H9 (cell line): ENCODE data around the gene MALRD1. TPM values are rescaled to one million over a fixed set of nuclear protein-coding genes. Genes with fewer than 3 reads are reported as not detected.

ENCODE experiments used
- DNase-seq: peaks from one replicate; pipeline ENCODE4 v3.0.0-alpha.2; 2017
- H2AFZ ChIP-seq: one replicate; pipeline ENCODE4 v1.6.1; 2013; ENCODE audit warnings: mild to moderate bottlenecking, low read length, control low read depth, moderate library complexity
- H2AK5ac ChIP-seq: 2 replicates; pipeline ENCODE4 v1.6.1; 2013; ENCODE audit warnings: low read length, control low read depth, mixed read lengths; ENCODE audit not compliant: insufficient read length
- H2BK120ac ChIP-seq: one replicate; pipeline ENCODE4 v1.6.1; 2013; ENCODE audit warnings: low read depth, mild to moderate bottlenecking, low read length, control low read depth, inconsistent platforms; ENCODE audit not compliant: poor library complexity, severe bottlenecking
- H2BK12ac ChIP-seq: 2 replicates; pipeline ENCODE4 v1.6.1; 2013; ENCODE audit warnings: low read length, control low read depth, mixed read lengths, low read depth; ENCODE audit not compliant: insufficient read length
- H2BK15ac ChIP-seq: 2 replicates; pipeline ENCODE4 v1.6.1; 2013; ENCODE audit warnings: low read depth, low read length, control low read depth
- H2BK20ac ChIP-seq: one replicate; pipeline ENCODE4 v1.6.1; 2013; ENCODE audit warnings: low read depth, mild to moderate bottlenecking, low read length, control low read depth, inconsistent platforms; ENCODE audit not compliant: poor library complexity, severe bottlenecking
- H2BK5ac ChIP-seq: 2 replicates; pipeline ENCODE4 v1.6.1; 2013; ENCODE audit warnings: low read length, control low read depth, mixed read lengths; ENCODE audit not compliant: insufficient read length
- H3K14ac ChIP-seq: 2 replicates; pipeline ENCODE4 v1.6.1; 2013; ENCODE audit warnings: low read length, control low read depth; ENCODE audit not compliant: insufficient read depth
- H3K18ac ChIP-seq: 2 replicates; pipeline ENCODE4 v1.6.1; 2013; ENCODE audit warnings: low read depth, mild to moderate bottlenecking, mixed read lengths, low read length, control low read depth; ENCODE audit not compliant: insufficient read length
- H3K23ac ChIP-seq: 2 replicates; pipeline ENCODE4 v1.6.1; 2013; ENCODE audit warnings: low read length, control low read depth, mixed read lengths, low read depth; ENCODE audit not compliant: insufficient read length
- H3K23me2 ChIP-seq: 2 replicates; pipeline ENCODE4 v1.6.1; 2013; ENCODE audit warnings: low read depth, mild to moderate bottlenecking, mixed read lengths, low read length, control low read depth; ENCODE audit not compliant: insufficient read length, poor library complexity, severe bottlenecking
- H3K27ac ChIP-seq: 2 replicates; pipeline ENCODE4 v1.5.1; 2013; ENCODE audit warnings: low read length, control low read depth, mixed read lengths, low read depth; ENCODE audit not compliant: insufficient read length
- H3K27me3 ChIP-seq: 2 replicates; pipeline ENCODE4 v1.6.1; 2013; ENCODE audit warnings: low read length, control low read depth, inconsistent platforms; ENCODE audit not compliant: insufficient read depth
- H3K4ac ChIP-seq: 2 replicates; pipeline ENCODE4 v1.6.1; 2013; ENCODE audit warnings: low read depth, mild to moderate bottlenecking, control low read depth, inconsistent platforms, low read length, moderate library complexity
- H3K4me1 ChIP-seq: 2 replicates; pipeline ENCODE4 v1.6.1; 2013; ENCODE audit warnings: low read length, control low read depth, inconsistent platforms; ENCODE audit not compliant: insufficient read depth
- H3K4me2 ChIP-seq: 2 replicates; pipeline ENCODE4 v1.6.1; 2013; ENCODE audit warnings: low read length, control low read depth, mixed read lengths; ENCODE audit not compliant: insufficient read length, insufficient read depth
- H3K56ac ChIP-seq: 2 replicates; pipeline ENCODE4 v1.6.1; 2013; ENCODE audit warnings: low read depth, mild to moderate bottlenecking, mixed read lengths, low read length, control low read depth; ENCODE audit not compliant: insufficient read length
- H3K79me1 ChIP-seq: 2 replicates; pipeline ENCODE4 v1.6.1; 2013; ENCODE audit warnings: low read depth, mild to moderate bottlenecking, moderate library complexity, low read length, control low read depth, inconsistent platforms; ENCODE audit not compliant: insufficient read depth, poor library complexity, severe bottlenecking
- H3K79me2 ChIP-seq: 2 replicates; pipeline ENCODE4 v1.6.1; 2013; ENCODE audit warnings: low read length, control low read depth, inconsistent platforms; ENCODE audit not compliant: insufficient read depth
- H3K9ac ChIP-seq: 2 replicates; pipeline ENCODE4 v1.6.1; 2013; ENCODE audit warnings: low read length, control low read depth, mixed read lengths; ENCODE audit not compliant: insufficient read length; ENCODE audit errors: extremely low read depth
- H3K9me3 ChIP-seq: one replicate; pipeline ENCODE4 v1.6.1; 2013; ENCODE audit warnings: low read depth, low read length, inconsistent platforms; ENCODE audit not compliant: control insufficient read depth
- H3T11ph ChIP-seq: one replicate; pipeline ENCODE4 v1.6.1; 2013; ENCODE audit warnings: mild to moderate bottlenecking, low read length, control low read depth, inconsistent platforms
- H4K20me1 ChIP-seq: one replicate; pipeline ENCODE4 v1.6.1; 2013; ENCODE audit not compliant: control insufficient read depth, insufficient read length, insufficient read depth
- H4K5ac ChIP-seq: 2 replicates; pipeline ENCODE4 v1.6.1; 2013; ENCODE audit warnings: low read depth, mild to moderate bottlenecking, mixed read lengths, low read length, control low read depth; ENCODE audit not compliant: insufficient read length
- H4K8ac ChIP-seq: replicated peaks from 2 replicates; pipeline ENCODE4 v1.6.1; 2013; ENCODE audit warnings: low read length, control low read depth, mixed read lengths, low read depth; ENCODE audit not compliant: insufficient read length
- H4K91ac ChIP-seq: 2 replicates; pipeline ENCODE4 v1.6.1; 2013; ENCODE audit warnings: low read depth, mild to moderate bottlenecking, moderate library complexity, mixed read lengths, low read length, control low read depth; ENCODE audit not compliant: insufficient read length
- H3K27ac Mint-ChIP-seq, 3 experiments: 2 replicates in 2 of 3; 3 replicates in 1 of 3; pipeline ENCODE4 v1.8.0; 2020 to 2021; ENCODE audit warnings: mixed read lengths in 3 of 3, mild to moderate bottlenecking in 1 of 3, moderate library complexity in 1 of 3
- H3K27me3 Mint-ChIP-seq: 2 replicates; pipeline ENCODE4 v1.8.0; 2021; ENCODE audit warnings: low read depth, mild to moderate bottlenecking, moderate library complexity, mixed read lengths
- H3K36me3 Mint-ChIP-seq, 3 experiments: 2 replicates in 2 of 3; 3 replicates in 1 of 3; pipeline ENCODE4 v1.8.0; 2020 to 2021; ENCODE audit warnings: low read depth in 3 of 3, mixed read lengths in 3 of 3; ENCODE audit not compliant: insufficient read depth in 1 of 3
- H3K4me1 Mint-ChIP-seq, 2 experiments: 2 replicates each; pipeline ENCODE4 v1.8.0; 2020; ENCODE audit warnings: mixed read lengths in 2 of 2
- H3K4me3 Mint-ChIP-seq, 2 experiments: 2 replicates in 1 of 2; 3 replicates in 1 of 2; pipeline ENCODE4 v1.8.0; 2020 to 2021; ENCODE audit warnings: mild to moderate bottlenecking in 2 of 2, mixed read lengths in 2 of 2, moderate library complexity in 1 of 2
- H3K9me3 Mint-ChIP-seq, 2 experiments: 2 replicates in 1 of 2; 3 replicates in 1 of 2; pipeline ENCODE4 v1.8.0; 2020; ENCODE audit warnings: mild to moderate bottlenecking in 2 of 2, mixed read lengths in 2 of 2, moderate library complexity in 1 of 2
- CTCF ChIP-seq: fragments of 200-600 bp; sonication (generic); conservative IDR thresholded peaks from 3 replicates; pipeline ENCODE4 v1.8.0; 2021; ENCODE audit warnings: antibody characterized with exemption, mild to moderate bottlenecking
- WGBS: extraction: QIAGEN DNeasy Blood & Tissue Kit; methylation state at CpG from one replicate; pipeline ENCODE4 v1.1.7; 2013; ENCODE audit warnings: missing lambda C conversion rate, low lambda C conversion rate, mixed read lengths; ENCODE audit not compliant: insufficient read length; ENCODE audit errors: extremely low coverage; 5-methylcytosine and 5-hydroxymethylcytosine counted together
- total RNA-seq: library from RNA; stranded (reverse); gene quantifications from 2 replicates; pipeline ENCODE4 v1.2.1, GENCODE V29; 2021

Gene MALRD1
- total RNA-seq, 1 experiment from 2014 or later = 0.20 TPM

GRCh38 chr10:19638896-19639233 lies 590.3 kb downstream of the MALRD1 start:
- Histone ChIP-seq H3K18ac (no peak overlapping the region), H4K91ac (no peak overlapping the region), H3K9ac (no peak overlapping the region), H3T11ph (no peak overlapping the region), H2BK120ac (no peak overlapping the region), H3K79me2 (no peaks in the 10 kb centered on the region), H3K4me1 (no peaks in the 10 kb centered on the region), H2BK15ac (no peak overlapping the region), H2BK12ac (no peak overlapping the region), H3K9me3 (no peaks in the 10 kb centered on the region), H3K27me3 (no peaks in the 10 kb centered on the region), H3K23me2 (no peaks in the 10 kb centered on the region), H3K4ac (no peak overlapping the region), H3K56ac (no peak overlapping the region), H3K79me1 (no peaks in the 10 kb centered on the region), H4K5ac (no peak overlapping the region), H2BK20ac (no peak overlapping the region), H2AFZ (no peak overlapping the region), H4K8ac (no peak overlapping the region), H4K20me1 (no peaks in the 10 kb centered on the region), H3K27ac (no peak overlapping the region), H3K14ac (no peak overlapping the region), H3K4me2 (no peak overlapping the region), H3K23ac (no peak overlapping the region), H2AK5ac (no peak overlapping the region), H2BK5ac (no peak overlapping the region)
- H3K9me3 Mint-ChIP-seq = no peaks in the 10 kb centered on the region
- H3K4me3 Mint-ChIP-seq = no peak overlapping the region
- DNase-seq = no peak
- no peaks in the 10 kb centered on the region for H3K36me3 Mint-ChIP-seq
- TF ChIP-seq CTCF = no peak
- no CpG with 5 or more reads among the region's 3 CpGs for WGBS
- H3K4me1 Mint-ChIP-seq = no peaks in the 10 kb centered on the region
- no peak overlapping the region for H3K27ac Mint-ChIP-seq
- H3K27me3 Mint-ChIP-seq = no peaks in the 10 kb centered on the region
